PC-9 (cell line): ENCODE data around the gene SHANK3.

Experiments
- CTCF ChIP-seq: fragments of 200-600 bp; sonication (generic); conservative IDR thresholded peaks from 2 replicates; pipeline ENCODE4 v1.6.1; 2017; ENCODE audit warnings: mixed run types, antibody characterized with exemption, mild to moderate bottlenecking, moderate library complexity
- EZH2 ChIP-seq: fragments of 200-600 bp; sonication (generic); IDR thresholded peaks from 2 replicates; pipeline ENCODE4 v1.8.0; 2017; ENCODE audit warnings: antibody characterized with exemption, low read depth

GRCh38 chr22:50700387-50701075, 27.9 kb downstream of the SHANK3 start:
- TF ChIP-seq EZH2 (no peak), CTCF (no peak)
